GM04504 (cell line): ENCODE results near the gene HIC2.
"Not testable (repeated sequence)": the region's sequence is repeated elsewhere in the genome, so short reads cannot be mapped to it uniquely, and the experiment has no call there.

Source experiments
- DNase-seq: peaks from one replicate; pipeline ENCODE4 v3.0.0-alpha.2; 2012; ENCODE audit warnings: low read depth

HIC2 gene

GRCh38 chr22:21435998-21436810 lies 19.0 kb downstream of the HIC2 start:
- DNase-seq: not testable (repeated sequence)

- DNase-seq: not testable (repeated sequence)
Measured at GRCh38 chr22:21438013-21438412, 20.8 kb downstream of the HIC2 start.

- not testable (repeated sequence) for DNase-seq
Measured at GRCh38 chr22:21440018-21440636, 23.0 kb downstream of the HIC2 start.

GRCh38 chr22:21440676-21441075 lies 23.5 kb downstream of the HIC2 start:
- DNase-seq: not testable (repeated sequence)

GRCh38 chr22:21441170-21441569 lies 24.0 kb downstream of the HIC2 start:
- not testable (repeated sequence) for DNase-seq

- not testable (repeated sequence) for DNase-seq
Measured at GRCh38 chr22:21442123-21442522, 25.0 kb downstream of the HIC2 start.

- not testable (repeated sequence) for DNase-seq
Measured at GRCh38 chr22:21442646-21443045, 25.5 kb downstream of the HIC2 start.

- no peak for DNase-seq
Measured at GRCh38 chr22:21443057-21443734, 26.0 kb downstream of the HIC2 start.

GRCh38 chr22:21443735-21444421 lies 26.7 kb downstream of the HIC2 start:
- no peak for DNase-seq

- DNase-seq: no peak
Measured at GRCh38 chr22:21444701-21445436, 27.7 kb downstream of the HIC2 start.

GRCh38 chr22:21445437-21446127 lies 28.4 kb downstream of the HIC2 start:
- no peak for DNase-seq

GRCh38 chr22:21446128-21446826 lies 29.1 kb downstream of the HIC2 start:
- no peak for DNase-seq

GRCh38 chr22:21446827-21447690 lies 29.9 kb downstream of the HIC2 start:
- DNase-seq: no peak

GRCh38 chr22:21447694-21448402 lies 30.7 kb downstream of the HIC2 start:
- DNase-seq: no peak

GRCh38 chr22:21448627-21449416 lies 31.7 kb downstream of the HIC2 start:
- no peak for DNase-seq

- no peak for DNase-seq
Measured at GRCh38 chr22:21449531-21450319, 32.6 kb downstream of the HIC2 start.

- DNase-seq: no peak
Measured at GRCh38 chr22:21450320-21450831, 33.2 kb downstream of the HIC2 start.
